OCI-M1 (cell line): ENCODE data around the gene ASGR2.
"Not testable (repeated sequence)": the region's sequence is repeated elsewhere in the genome, so short reads cannot be mapped to it uniquely, and the experiment has no call there.

Experiments used
- DNase-seq: peaks from one replicate; lab custom pipeline; 2025; lab: John Stamatoyannopoulos, UW

Gene ASGR2

DNA sequence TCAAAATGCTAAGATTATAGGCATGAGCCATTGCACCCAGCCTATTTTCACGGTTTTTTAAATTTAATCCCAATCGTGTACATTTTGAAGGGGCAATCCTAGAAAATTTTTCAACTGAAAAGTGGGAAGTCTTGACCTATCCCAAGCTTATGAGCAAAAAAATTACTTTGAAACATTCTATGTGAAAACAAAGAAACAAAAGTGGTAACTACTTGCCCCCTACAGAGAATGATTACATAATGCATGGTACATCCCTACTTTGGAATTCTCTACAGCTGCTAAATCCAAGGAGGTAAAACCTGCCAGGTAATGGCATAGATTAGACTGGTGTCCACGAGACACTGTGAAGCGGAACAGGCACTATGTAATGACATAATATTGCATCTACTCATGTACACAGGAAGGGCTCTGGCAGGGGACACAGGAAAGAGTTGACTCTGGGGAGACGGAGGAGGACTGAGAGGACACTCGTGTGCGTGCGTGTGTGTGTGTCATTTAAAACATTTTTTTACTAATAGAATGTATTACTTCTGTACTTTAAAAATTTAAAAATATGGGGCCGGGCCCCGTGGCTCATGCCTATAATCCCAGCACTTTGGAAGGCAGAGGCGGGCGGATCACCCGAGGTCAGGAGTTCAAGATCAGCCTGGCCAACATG lies 15.7 kb downstream of the ASGR2 start:
- no peak for DNase-seq

DNA sequence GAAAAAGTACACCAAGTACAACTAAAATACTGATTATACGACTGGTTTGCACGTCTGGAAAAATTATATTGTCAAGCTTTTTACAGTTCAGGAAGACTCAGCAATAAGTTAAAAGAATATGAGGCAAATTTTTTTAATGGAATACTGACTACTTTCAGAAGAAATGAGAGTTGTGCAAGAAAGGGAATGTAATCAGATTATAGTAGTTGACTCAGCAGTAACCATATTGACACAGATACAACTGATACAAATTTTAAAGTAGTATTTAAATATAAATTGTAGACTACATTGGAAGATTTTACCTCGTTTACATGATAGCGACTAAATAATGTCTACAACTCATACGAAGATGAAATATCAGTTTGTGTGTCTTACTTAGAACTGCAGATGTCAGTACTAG lies 16.7 kb downstream of the ASGR2 start:
- peak; percentile 24 for DNase-seq

DNA sequence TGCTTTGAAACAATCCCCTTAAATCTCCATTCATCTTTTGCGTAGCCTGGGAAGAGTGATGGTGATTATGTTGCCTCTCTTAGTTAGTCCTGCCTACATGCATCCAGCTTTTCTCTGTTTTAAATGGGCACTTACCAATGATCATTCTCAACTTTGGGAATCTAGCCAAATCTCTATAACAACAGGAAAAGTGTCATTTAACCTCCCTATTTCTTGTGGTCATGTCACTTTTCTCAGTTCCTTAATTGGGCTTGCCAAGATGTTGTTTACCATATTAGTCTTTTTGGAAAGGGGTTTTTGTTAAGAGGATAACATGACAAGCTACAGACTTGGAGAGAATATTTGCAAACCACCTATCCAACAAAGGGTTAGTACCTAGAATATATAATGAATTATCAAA lies 19.0 kb downstream of the ASGR2 start:
- peak; percentile 37 for DNase-seq

DNA sequence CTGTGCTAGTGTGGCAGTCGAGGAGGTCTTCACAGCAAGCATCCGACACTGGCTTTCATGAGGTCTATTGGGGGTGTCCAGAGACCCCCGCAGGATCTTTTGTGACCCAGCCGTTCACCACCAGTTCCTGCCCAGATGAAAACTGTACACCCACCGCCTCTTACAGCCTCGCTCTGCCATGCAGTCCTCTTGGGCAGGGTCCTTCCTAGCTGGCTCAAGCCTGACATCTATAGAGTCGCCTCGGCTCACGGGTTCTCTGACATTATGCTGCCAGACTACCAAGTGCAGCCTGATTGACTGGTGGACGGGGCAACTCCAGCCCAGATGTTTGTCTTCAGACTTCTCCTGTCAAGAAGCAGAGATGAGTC lies 20.0 kb downstream of the ASGR2 start:
- DNase-seq, result no peak

DNA sequence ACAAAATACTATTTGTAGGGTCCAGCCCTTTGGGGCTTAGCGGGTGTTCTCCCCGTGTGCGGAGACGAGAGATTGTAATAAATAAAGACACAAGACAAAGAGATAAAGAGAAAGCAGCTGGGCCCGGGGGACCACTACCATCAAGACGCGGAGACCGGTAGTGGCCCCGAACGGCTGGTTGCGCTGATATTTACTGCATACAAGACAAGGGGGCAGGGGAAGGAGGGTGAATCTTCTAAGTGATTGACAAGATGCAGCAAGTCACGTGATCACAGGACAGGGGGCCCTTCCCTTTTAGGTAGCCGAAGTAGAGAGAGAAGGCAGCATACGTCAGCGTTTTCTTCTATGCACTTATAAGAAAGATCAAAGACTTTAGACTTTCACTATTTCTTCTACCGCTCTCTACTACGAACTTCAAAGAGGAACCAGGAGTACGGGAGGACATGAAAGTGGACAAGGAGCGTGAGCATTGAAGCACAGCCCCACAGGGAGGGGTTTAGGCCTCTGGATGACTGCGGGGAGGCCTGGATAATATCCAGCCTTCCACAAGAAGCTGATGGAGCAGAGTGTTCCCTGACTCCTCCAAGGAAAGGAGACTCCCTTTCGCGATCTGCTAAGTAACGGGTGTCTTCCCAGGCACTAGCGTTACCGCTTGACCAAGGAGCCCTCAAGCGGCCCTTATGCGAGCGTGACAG lies 23.2 kb downstream of the ASGR2 start:
- DNase-seq, result peak; percentile 13

DNA sequence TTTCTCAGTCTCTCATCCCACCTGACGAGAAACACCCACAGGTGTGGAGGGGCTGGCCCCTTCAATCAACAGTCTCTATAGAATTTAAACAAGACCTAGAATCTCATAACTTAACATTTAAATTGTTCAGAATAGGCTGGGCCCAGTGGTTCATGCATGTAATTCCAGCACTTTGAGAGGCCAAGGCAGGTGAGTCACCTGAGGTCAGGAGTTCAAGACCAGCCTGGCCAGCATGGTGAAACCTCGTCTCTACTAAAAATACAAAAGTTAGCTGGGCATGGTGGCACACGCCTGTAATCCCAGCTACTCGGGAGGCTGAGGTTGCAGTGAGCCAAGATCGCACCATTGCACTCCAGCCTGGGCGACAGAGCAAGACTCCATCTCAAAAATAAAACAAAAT lies 25.1 kb downstream of the ASGR2 start:
- not testable (repeated sequence) for DNase-seq

DNA sequence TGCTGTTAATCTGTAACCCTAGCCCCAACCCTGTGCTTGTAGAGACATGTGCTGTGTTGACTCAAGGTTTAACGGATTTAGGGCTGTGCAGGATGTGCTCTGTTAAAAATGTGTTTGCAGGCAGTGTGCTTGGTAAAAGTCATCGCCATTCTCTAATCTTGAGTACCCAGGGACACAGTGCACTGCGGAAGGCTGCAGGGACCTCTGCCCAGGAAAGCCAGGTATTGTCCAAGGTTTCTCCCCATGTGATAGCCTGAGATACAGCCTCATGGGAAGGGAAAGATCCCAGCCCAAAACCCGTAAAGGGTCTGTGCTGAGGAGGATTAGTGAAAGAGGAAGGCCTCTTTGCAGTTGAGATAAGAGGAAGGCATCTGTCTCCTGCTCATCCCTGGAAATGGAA lies 26.2 kb downstream of the ASGR2 start:
- DNase-seq, result not testable (repeated sequence)

DNA sequence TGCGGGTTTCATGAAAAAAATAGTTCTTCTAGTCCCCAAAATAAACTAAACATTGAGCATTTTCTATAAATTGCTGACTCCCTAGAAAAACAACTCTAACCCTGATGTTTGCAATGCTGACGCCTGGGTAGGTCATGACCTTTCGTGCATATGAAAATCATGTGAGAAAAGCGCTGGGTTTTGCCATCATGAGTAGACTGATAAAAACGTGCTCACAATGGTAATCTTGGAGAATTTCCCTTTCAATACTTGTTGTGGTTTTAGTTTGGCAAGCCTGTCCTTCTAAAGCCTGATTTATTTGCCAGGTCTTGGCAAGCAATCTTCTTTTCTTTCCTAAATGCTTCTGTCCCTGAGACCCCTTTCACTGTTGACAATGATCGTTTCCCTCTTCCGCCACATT lies 30.5 kb downstream of the ASGR2 start:
- peak; percentile 60 for DNase-seq

DNA sequence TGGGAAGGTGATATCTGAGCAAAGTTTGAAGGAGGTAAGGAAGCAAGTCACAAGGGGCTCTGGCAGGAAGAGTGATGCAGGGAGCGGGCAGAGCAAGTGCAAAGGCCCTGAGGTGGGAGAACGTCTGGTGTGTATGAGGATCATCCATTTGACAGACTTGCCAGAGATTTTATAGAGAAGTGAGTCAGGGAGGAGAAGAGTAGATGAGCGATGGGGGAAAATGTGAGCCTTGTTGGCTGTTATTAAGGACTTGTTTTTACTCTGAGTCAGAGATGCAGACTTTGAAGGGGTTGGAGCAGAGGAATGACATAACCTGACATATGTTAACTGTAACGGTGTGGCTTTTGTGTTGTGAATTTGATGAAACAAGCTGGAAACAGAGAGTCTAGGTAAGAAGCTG lies 31.0 kb downstream of the ASGR2 start:
- no peak for DNase-seq

DNA sequence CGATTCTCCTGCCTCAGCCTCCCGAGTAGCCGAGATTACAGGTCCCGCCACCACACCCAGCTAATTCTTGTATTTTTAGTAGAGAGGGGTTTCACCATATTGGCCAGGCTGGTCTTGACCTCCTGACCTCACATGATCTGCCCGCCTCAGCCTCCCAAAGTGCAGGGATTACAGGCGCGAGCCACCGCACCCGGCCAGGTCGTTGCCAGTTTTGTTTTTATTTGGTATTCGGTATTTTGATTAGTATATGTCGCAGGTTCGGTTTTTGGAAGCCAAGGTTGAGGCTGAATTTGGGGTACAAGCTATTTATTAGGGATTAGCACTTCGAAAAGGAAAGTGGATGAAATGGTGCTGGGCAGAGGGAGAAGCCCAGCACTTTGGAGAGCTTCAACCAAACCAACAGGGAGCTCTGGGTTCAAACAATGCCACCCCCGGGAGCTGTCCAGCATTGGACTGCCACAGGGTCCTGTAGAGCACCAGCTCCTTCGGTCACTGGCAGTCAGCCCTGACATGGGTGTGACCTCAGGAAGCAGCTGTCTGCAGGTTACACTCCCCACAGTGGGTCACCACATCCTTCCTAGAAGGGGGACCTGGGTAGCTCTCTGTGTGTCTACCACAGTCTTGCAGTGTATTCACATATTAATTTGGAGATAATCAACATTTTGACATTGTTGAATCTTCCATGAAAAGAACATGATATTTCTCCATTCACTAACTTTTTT lies 33.1 kb downstream of the ASGR2 start:
- no peak for DNase-seq

DNA sequence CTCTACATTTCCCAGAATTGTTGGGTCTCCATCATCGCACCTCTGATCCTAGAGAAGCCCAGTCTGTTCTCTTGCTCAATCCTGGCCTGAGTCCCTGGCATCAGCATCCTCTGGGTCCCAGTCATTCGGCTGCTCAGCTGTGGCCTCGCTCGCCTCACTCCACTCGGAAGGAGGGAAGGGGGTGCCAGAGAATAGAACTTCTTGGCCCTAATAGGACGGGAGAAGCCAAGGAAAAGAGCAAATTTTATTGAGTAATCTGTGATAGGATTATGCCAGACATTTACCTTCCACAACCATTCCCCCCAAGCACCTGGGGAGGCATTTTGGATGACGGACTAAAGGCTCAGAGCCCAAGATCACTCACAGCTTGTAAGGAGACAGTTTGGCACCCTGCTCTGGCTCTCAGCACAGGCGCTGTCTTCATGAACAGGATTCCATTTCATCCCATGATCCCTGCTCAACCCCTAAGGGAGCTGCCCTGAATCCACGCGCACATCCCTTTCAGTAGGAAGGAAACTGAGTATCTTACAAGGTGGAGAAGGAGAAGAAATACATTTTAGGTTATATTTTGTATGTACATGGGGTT lies 34.1 kb downstream of the ASGR2 start:
- DNase-seq, result no peak

DNA sequence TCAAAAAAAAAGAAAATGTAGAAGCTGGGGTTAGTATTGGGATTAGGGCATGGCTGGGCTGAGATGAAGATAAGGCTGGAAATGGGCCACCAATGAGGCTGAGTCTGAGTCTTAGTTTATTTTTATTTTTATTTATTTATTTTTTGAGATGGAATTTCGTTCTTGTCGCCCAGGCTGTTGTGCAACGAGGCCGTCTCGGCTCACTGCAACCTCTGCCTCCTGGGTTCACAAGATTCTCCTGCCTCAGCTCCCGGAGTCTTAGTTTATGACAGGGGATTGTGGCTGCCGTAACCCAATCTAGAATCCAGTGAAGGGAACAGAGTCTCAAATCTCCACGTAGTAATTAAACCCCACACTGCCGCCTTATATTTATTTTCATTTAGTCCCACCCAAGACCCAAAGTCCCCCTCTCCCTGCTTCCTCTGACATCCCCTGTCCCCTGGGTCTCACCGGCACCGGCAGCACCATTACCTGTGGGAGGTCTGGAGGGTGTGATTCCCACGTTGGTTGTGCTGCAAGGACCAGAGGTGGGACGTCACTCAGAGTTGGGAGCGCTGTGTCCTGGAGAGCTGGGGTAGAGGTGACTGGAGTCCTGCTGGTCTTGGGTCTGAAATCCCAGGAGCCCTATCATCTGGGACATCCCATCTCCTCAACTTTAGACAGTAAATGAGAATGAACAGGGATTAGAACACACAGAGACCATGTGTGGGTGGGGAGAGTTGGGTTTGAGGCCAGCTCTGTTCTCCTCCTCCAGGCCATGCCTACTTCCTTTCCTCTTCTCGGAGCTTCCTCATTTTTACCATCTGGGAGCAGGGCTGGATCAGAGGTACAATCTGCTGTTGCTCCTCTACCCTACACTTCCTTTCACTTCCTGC lies 34.8 kb downstream of the ASGR2 start, which contains the start of gene CLEC10A:
Gene CLEC10A (minus strand): TSS at position 671 of the 875 bp plus-strand sequence. CDS start 1,439 bp downstream, outside the sequence.
- DNase-seq, result peak; percentile 31

DNA sequence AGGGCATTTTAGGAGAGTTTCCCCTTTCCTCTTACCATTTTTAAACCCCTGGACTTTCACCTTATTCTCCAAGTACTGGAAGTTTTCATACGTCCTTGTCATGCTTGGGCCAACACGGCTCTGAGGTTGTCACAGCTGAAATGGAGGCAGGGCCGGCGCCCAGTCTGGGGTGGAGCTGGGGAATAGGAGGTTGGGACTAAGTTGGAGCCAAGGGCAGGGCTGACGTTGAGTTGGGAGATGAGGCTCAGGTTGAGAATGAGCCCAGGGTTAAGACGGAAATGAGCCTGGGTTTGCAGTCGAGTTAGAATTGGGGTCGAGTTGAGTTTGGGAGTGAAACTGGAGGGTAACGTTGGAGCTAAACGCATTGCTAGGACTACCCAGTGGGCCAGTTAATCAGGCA lies 35.9 kb downstream of the ASGR2 start:
- no peak for DNase-seq

DNA sequence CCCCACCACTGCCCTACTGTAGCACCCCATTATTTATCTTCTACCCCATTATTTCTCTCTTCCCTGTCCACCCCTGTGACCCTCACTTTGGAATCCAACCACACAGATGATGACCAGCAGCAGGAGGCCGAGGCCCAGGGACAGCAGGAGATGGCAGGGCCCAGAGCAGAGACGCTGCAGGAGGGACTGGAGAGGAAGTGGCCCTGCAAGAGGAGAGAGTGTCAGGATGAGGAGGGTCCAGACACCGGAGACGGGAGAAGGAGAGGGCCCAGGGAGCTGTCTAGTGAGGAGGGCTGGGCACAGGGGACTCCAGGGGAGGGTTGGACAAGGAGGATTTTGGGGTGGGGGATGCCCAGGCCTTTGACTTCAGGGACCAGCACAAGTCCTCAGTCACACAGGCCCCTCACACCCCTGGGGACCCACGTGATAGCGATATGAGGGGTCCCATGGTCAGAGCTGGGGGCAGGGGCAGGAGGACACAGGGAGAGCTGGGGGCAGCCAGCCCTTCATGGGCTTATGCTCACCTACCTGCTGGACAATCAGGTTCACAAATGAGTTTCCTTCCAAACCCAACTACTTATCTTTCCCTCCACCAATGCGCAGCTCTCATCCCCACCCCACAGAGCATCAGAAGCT lies 36.6 kb downstream of the ASGR2 start:
- no peak for DNase-seq

DNA sequence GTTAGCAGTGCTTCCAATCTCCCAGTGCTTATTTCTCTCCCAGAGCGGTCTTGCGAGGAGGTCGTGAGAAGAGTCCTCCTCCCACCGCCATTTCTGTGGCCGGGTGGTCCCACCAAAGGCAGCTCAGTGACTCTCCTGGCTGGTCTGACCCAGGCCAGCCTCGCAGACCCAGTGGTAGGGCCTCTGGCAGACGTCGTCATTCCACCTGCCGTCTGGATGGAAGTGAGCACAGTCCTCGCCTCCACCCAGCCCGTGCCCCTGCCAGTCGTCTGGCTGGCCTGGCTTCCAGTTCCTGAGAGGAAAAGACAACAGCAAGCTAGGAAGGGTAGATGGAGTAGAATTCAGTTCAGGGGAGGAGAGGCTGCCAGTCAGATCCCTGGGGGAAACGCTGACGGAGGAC lies 39.7 kb downstream of the ASGR2 start:
- no peak for DNase-seq

DNA sequence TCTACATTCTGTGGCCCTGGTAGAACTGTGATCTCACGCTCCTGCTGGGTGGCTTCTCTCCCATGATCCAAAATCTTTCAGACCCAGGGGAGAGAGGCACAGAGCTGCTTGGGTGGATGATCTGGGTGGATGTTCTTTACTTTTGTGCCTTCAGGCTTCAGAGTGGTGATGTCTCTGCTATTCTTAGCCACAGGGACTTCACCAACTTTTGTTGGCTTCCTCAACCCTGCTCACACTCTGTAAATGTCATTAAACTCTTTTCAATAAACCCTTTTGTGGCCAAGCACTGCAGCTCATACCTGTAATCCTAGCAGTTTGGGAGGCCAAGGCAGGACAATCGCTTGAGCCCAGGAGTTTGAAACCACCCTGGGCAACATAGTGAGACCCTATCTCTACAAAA lies 42.2 kb downstream of the ASGR2 start:
- no peak for DNase-seq

DNA sequence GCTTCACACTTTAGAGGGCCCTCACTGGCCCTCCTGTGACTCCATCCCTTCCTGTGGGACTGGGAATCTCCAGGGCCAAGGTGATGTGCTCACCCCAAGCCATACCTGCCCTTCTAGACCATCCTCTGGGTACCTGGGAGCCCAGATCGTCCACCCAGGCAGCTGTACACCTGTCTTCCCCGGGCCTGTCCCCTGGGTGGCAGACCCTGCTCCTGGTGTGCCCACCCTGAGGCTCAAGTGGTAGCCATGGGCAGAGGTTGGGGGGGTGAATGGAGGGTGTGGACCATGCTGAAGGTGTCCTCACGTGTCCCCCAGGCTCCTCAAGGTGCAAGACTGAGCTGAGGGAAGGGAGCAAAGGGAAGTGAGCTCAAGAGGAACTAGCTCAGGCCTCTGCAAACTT lies 43.9 kb downstream of the ASGR2 start:
- no peak for DNase-seq

DNA sequence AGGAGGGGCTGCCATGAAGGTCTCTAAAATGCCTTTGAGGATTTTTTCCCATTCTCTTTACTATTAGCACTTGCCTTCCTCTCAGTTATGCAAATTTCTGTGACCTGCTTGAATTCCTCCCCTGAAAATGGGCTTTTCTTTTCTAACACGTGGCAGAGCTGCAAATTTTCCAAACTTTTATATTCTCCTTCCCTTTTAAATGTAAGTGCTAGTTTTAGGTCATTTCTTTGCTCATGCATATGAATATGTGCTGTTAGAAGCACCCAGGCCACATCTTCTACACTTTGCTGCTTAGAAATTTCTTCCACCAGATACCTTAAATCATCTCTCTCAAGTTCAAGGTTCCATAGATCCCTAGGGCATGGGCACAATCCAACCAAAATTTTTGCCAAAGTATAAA lies 46.4 kb downstream of the ASGR2 start:
- no peak for DNase-seq

DNA sequence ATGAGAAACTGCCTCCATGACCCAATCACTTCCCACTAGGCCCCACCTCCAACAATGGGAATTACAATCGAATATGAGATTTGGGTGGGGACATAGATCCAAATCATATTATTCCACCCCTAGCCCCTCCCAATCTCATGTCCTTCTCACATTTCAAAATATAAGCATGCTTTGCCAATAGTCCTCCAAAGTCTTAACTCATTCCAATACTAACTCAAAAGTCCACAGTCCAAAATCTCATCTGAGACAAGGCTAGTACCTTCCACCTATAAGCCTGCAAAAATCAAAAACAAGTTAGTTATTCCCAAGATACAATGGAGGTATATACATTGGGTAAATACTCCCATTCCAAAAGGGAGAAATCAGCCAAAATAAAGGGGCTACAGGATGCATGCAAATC lies 47.4 kb downstream of the ASGR2 start:
- DNase-seq, result no peak

DNA sequence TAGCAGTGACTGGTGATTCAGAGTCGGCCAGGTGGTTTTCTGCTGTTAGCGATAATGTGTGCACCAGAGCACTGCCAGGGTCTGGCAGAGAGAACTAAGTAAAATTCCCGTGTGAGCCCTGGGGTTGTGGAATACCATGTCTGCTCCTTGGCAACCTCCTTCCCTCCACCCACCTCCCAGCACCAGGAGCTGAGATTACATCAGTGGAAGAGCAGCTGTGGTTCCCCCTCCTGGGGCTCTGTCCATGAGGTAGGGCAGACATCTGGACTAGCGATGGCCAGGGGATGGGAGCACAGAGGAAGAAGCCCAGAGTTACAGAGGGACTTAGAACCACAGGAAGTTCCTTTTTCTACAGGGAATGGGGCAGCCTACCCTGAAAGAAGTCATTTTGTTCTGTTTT lies 50.4 kb downstream of the ASGR2 start:
- no peak for DNase-seq

DNA sequence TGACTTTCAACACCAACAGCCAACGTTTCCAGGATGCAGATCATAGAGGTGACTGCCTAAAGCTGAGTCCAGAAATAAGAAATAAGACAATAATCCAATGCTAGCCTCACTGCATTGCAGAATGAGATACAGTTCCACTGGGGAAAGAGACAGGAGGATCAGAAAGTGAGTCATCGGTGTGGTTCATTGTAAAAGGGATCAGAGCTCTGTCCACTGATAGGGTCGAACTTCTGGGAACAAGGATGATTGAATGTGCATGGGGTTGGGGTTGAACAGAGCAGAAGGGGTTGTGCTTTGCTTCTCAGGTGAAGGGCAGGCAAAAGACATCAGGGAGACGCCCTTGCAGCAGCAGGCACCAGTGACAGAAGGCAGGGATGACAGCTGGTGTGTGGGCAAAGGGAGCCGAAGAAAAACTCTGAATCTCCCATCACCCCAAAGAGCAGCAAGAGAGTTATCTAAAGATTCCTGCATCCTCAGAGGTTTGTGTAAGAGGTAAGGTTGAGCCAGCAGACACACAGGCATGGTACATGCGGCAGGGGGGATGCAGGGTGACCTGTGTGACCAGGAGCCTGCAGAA lies 51.0 kb downstream of the ASGR2 start:
- no peak for DNase-seq
